Lung (tissue), 12 donors: ENCODE measurements around the gene OGFOD3. TPM values are rescaled to one million over a fixed set of nuclear protein-coding genes. Genes with fewer than 3 reads are reported as not detected.

Experiments
- ATAC-seq: fragments of 200-7000 bp; cut with Tn5 transposase; one replicate; pipeline ENCODE4 v1.9.1; 2020; ENCODE audit warnings: moderate number of reproducible peaks; ENCODE audit not compliant: insufficient read depth, low FRiP score
- DNase-seq, 3 donors: peaks; one replicate each; pipeline ENCODE4 v3.0.0-alpha.2; 2013 to 2017
- H3K27ac ChIP-seq, 2 donors: one replicate each; pipeline ENCODE4 v1.5.1; 2013; ENCODE audit warnings: mild to moderate bottlenecking in 2 of 2, moderate library complexity in 2 of 2, control low read depth in 1 of 2, inconsistent platforms in 1 of 2, low read depth in 1 of 2, low read length in 1 of 2
- H3K27me3 ChIP-seq, 3 donors: one replicate each; pipeline ENCODE4 v1.5.1; 2013; ENCODE audit warnings: low read length in 2 of 3; ENCODE audit not compliant: control insufficient read depth in 3 of 3, insufficient read depth in 3 of 3
- H3K36me3 ChIP-seq, 4 donors: one replicate each; pipeline ENCODE4 v1.5.1; 2013; ENCODE audit warnings: low read length in 4 of 4, mild to moderate bottlenecking in 1 of 4, moderate library complexity in 1 of 4; ENCODE audit not compliant: control insufficient read depth in 4 of 4, insufficient read depth in 4 of 4
- H3K4me1 ChIP-seq, 5 donors: one replicate each; pipeline ENCODE4 v1.5.1; 2013; ENCODE audit warnings: low read length in 5 of 5, mild to moderate bottlenecking in 2 of 5, moderate library complexity in 1 of 5; ENCODE audit not compliant: control insufficient read depth in 5 of 5, insufficient read depth in 5 of 5
- H3K4me3 ChIP-seq: one replicate; pipeline ENCODE4 v1.5.1; 2013; ENCODE audit warnings: mild to moderate bottlenecking, control low read depth, moderate library complexity
- H3K9ac ChIP-seq, 2 donors: one replicate each; pipeline ENCODE4 v1.5.1; 2013; ENCODE audit warnings: low read length in 2 of 2, control low read depth in 1 of 2; ENCODE audit not compliant: insufficient read depth in 1 of 2
- H3K9me3 ChIP-seq, 4 donors: one replicate each; pipeline ENCODE4 v1.5.1; 2013; ENCODE audit warnings: low read length in 3 of 4, mild to moderate bottlenecking in 1 of 4, moderate library complexity in 1 of 4; ENCODE audit not compliant: control insufficient read depth in 4 of 4, insufficient read depth in 3 of 4
- WGBS, 2 donors: extraction: QIAGEN DNeasy Blood & Tissue Kit; methylation state at CpG; one replicate each; pipeline ENCODE4 v1.1.7; 2013; 5-methylcytosine and 5-hydroxymethylcytosine counted together
- polyA plus RNA-seq, 2 donors: library from polyadenylated mRNA; stranded (reverse); fragments of 200-250 nt; gene quantifications; one replicate each; pipeline ENCODE4 v1.2.1, GENCODE V29; 2013
- total RNA-seq, 2 donors: library from RNA; depleted of rRNA in 1 of 2; stranded (reverse); fragments of >200 nt in 1 of 2; gene quantifications; one replicate each; pipeline ENCODE4 v1.2.1, GENCODE V29; 2014 to 2021
- TF ChIP-seq, protein P1 (sequence below): IDR thresholded peaks from 2 replicates; pipeline ENCODE4 v1.5.1; 2012; ENCODE audit warnings: mild to moderate bottlenecking; ENCODE audit errors: control extremely low read depth, extremely low read depth
- donor health status: control.
- donor health status: control.
- donor health status: Bipolar disorder and iron deficiency.
- donor health status: healthy.
- donor health status: DM: yes; HTN: yes; CAD: no.

OGFOD3 gene
- total and polyA plus RNA-seq, 4 donors, result 20.6 to 41.6 (median 29.8) TPM

DNA sequence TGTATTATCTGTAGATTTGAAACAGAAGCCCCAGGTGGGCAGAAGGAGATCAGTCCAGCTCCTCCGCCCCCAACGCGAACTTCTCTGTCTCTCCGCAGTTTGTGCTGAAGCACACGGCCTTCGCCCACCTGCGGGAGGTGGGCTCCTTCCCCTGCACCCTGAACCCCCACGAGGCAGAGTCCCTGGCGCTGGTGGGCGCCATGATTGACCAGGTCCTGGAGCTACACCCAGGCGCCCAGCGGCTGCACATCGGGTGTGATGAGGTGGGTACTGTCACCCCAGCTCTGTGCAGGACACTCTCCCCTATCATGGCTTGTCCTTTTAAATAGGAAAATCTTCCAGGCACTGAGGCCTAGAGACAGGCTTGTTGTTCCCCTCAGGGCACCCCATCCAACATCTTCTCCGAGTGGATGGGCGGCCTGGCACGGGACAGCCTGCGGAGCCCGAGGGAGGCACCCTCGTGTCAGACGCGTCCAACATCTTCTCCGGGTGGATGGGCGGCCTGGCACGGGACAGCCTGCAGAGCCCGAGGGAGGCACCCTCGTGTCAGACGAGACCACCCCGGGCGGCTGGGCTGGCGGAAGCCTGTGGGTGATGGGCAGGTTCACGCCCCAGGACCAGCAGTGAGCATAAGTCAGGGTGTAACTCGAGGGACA is 15.3 kb upstream of the OGFOD3 start:
- Histone ChIP-seq H3K9ac (no peak overlapping the region), H3K4me1 (no peaks in the 10 kb centered on the region), H3K27ac (no peak overlapping the region), H3K27me3 (no peaks in the 10 kb centered on the region), H3K4me3 (no peak overlapping the region), H3K9me3 (no peaks in the 10 kb centered on the region), H3K36me3 (peaks cover 0 to 36% (median 5%) of the 10 kb centered on the region in 4 donors)
- no peak for ATAC-seq
- DNase-seq, result no peak
- TF ChIP-seq, protein P1, sequence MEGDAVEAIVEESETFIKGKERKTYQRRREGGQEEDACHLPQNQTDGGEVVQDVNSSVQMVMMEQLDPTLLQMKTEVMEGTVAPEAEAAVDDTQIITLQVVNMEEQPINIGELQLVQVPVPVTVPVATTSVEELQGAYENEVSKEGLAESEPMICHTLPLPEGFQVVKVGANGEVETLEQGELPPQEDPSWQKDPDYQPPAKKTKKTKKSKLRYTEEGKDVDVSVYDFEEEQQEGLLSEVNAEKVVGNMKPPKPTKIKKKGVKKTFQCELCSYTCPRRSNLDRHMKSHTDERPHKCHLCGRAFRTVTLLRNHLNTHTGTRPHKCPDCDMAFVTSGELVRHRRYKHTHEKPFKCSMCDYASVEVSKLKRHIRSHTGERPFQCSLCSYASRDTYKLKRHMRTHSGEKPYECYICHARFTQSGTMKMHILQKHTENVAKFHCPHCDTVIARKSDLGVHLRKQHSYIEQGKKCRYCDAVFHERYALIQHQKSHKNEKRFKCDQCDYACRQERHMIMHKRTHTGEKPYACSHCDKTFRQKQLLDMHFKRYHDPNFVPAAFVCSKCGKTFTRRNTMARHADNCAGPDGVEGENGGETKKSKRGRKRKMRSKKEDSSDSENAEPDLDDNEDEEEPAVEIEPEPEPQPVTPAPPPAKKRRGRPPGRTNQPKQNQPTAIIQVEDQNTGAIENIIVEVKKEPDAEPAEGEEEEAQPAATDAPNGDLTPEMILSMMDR, result no peak
- WGBS, 2 donors, result 88 to 93% methylated on average over 32 of the region's 32 CpGs

DNA sequence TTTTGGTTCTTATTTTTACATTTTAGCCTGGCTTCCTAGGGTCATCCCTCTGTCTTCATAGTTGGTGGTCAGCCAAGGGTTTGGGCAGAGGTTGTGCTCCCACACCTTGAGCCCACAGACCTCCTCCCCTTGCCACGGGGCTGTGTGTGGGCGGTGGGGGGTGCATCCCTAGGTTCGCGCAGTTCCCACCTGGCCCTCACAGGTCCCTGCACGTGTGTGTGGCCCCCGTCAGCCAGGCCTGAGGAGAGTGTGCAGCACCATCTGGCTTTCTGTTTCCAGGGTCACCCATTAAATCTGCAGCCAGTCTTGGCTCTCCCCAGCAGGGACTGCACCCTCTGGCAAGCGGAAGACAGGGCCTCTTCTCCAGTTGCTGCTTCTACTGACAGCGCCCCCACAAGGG is 13.6 kb upstream of the OGFOD3 start:
- no peak for ATAC-seq
- DNase-seq, result no peak
- 87 to 88% methylated on average over 8 of the region's 8 CpGs for WGBS, 2 donors
- no peak overlapping the region for H3K4me3 ChIP-seq
- H3K9ac ChIP-seq, result no peak overlapping the region
- no peaks in the 10 kb centered on the region for H3K27me3 ChIP-seq
- H3K4me1 ChIP-seq, result no peaks in the 10 kb centered on the region
- H3K9me3 ChIP-seq, result no peaks in the 10 kb centered on the region
- TF ChIP-seq, protein P1, result no peak
- H3K36me3 ChIP-seq, result peaks cover 0 to 30% (median 5%) of the 10 kb centered on the region in 4 donors
- H3K27ac ChIP-seq, result no peak overlapping the region

DNA sequence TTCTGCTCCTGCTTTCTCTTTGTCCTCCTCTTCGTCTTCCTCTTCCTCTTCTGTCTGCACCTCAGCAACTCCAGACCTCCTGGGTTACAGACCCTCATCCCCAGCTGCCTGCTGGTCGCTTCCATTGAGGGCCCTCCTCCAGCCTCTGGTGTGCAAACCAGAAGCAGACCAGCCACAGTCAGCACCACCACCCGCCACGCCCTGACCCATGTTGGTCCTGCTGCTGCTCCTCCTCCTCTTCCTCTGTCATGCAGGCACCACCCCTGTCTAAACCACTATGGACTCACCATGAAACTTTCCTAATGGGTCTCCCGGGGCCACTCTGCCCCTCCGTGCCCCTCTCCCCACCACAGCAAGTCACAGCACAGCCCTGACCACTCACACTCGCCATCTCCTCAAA is 11.4 kb upstream of the OGFOD3 start:
- DNase-seq (no peak), ATAC-seq (no peak)
- 81 to 88% methylated on average over 7 of the region's 7 CpGs for WGBS, 2 donors

More for the DNA sequence above, 11.4 kb upstream of the OGFOD3 start:
- TF ChIP-seq, protein P1, result no peak
- H3K9me3 ChIP-seq, result no peaks in the 10 kb centered on the region
- H3K27ac ChIP-seq, result no peak overlapping the region
- no peaks in the 10 kb centered on the region for H3K27me3 ChIP-seq
- H3K4me1 ChIP-seq, result no peaks in the 10 kb centered on the region
- no peak overlapping the region for H3K9ac ChIP-seq
- H3K36me3 ChIP-seq, result peaks cover 0 to 12% (median 0%) of the 10 kb centered on the region in 4 donors
- H3K4me3 ChIP-seq, result no peak overlapping the region
